ENCODE measurements around the gene ASTL.

DNA sequence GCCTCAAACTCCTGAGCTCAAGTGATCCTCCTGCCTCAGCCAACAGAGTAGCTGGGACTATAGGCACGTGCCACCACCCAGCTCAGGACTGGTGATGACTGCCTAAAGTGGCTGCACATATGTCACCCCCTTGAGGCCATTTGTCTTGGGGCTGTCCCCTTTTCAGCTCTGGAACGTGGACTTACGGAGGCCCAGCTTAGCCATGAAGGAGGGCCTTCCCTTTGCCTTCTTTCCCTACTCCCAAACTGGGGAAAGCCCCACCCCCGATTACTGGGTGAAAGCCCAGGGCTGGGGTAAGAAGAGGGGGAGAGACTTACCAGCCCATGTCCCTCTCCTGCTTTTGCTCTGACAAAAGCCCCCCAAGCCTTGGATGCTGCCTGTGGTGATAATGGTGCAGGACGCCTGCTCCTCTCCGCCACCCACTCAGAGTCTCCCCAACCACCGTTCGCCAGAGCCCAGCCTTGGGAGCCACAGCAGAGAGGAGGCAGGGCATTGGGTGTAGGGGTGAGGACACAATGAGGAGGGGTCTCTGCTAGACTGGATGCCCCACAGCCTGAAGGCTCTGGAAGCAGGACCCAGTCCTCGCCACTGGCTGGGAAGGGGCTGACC, 9.4 kb upstream of the ASTL start:
- TF ChIP-seq CTCF (IDR thresholded peaks at IDR 0.05), result no peak
- TF ChIP-seq POLR2A (IDR thresholded peaks at IDR 0.05), result no peak

All from body of pancreas (tissue), 4 donors.